Measurements from ENCODE around the gene CIAO2B. TPM values are rescaled to one million over a fixed set of nuclear protein-coding genes. Genes with fewer than 3 reads are reported as not detected.

The CIAO2B gene
- total RNA-seq, 4 donors from 2014 or later, result 189 to 338 (median 264) TPM

DNA sequence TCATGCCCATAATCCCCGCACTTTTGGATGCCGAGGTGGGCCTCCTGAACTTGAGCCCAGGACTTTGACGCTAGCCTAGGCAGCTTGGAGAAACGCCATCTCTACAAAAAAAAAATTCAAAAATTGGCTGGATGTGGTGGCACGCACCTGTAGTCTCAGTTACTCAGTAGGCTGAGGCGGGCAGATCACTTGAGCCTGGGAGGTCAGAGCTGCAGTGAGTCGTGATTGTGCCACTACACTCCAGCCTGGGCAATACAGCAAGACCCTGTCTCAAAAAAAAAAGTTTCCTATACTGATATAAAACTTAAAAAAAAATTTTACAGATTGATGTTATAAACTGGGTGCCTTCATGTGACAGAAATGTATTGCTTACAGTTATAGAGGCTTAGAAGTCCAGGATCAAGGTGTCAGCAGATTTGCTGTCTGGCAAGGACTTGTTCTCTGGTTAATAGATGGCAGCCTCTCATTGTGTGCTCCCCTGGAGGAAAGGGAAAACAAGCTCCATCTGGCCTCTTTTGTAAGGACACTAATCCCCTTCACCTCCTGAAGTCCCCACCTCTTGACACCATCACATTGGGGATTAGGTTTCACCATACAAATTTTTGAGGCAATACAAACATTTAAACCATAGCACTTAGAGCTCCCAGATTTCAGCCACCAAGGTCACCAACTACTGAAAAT lies 18.4 kb upstream of the CIAO2B start:
- intact Hi-C loops (cut with DNase I; ENCODE audit: low total_unique reads), result no loop called here
- no peak for ATAC-seq
- no peaks in the 10 kb centered on the region for H3K36me3 ChIP-seq
- TF ChIP-seq POLR2A (IDR thresholded peaks at IDR 0.05), result no peak
- TF ChIP-seq, protein P1, sequence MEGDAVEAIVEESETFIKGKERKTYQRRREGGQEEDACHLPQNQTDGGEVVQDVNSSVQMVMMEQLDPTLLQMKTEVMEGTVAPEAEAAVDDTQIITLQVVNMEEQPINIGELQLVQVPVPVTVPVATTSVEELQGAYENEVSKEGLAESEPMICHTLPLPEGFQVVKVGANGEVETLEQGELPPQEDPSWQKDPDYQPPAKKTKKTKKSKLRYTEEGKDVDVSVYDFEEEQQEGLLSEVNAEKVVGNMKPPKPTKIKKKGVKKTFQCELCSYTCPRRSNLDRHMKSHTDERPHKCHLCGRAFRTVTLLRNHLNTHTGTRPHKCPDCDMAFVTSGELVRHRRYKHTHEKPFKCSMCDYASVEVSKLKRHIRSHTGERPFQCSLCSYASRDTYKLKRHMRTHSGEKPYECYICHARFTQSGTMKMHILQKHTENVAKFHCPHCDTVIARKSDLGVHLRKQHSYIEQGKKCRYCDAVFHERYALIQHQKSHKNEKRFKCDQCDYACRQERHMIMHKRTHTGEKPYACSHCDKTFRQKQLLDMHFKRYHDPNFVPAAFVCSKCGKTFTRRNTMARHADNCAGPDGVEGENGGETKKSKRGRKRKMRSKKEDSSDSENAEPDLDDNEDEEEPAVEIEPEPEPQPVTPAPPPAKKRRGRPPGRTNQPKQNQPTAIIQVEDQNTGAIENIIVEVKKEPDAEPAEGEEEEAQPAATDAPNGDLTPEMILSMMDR (IDR thresholded peaks at IDR 0.05 in 4 of 5, conservative IDR thresholded peaks at IDR 0.05 in 1 of 5), result no peak
- H3K27me3 ChIP-seq, result no peaks in the 10 kb centered on the region
- peak overlapping the region; percentile 97 to 99 (median 97) for H3K27ac ChIP-seq
- in situ Hi-C loops (cut with MboI; ENCODE audit: low sequenced_read_pairs in 4 of 4), result no loop called here
- H3K9me3 ChIP-seq, result no peaks in the 10 kb centered on the region
- peak overlapping the region in 1 of 4 donors; percentile 12 for H3K4me3 ChIP-seq
- DNase-seq, result no peak
- peaks cover 48 to 49% of the 10 kb centered on the region in 2 donors for H3K4me1 ChIP-seq

DNA sequence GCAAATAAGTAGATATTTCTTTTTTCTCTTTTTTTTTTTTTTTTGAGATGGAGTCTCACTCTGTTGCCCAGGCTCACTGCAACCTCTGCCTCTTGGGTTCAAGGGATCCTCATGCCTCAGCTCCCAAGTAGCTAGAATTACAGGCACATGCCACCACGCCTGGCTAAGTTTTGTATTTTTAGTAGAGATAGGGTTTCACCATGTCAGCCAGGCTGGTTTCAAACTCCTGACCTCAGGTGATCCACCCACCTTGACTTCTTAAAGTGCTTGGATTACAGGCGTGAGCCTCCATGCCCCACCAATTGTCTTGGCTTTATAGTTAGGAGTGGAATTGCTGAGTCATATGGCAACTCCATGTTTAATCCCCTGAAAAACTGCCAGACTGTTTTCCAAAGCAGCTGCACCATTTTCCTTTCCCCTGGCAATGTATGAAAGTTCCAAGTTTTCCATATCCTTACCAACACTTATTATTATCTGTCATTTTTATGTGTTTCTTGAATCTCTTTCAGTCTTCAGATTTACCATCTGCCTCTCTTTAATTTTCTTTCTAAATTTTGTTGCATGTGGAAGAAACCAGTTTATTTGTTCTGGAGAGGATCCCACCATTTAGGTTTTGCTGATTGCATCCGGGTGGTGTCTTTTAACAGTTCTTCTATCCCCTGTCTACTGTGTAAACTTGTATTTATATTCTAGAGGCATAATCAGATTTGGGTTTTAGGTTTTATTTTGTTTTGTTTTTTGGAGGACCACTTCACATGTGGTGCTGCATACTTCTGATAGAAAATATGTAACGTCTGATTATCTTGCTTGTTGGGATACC lies 17.0 kb upstream of the CIAO2B start:
- TF ChIP-seq, protein P1 (IDR thresholded peaks at IDR 0.05 in 4 of 5, conservative IDR thresholded peaks at IDR 0.05 in 1 of 5), result no peak
- TF ChIP-seq POLR2A (IDR thresholded peaks at IDR 0.05), result peak; percentile 23 to 52
- DNase-seq (peak; percentile 65 to 87), ATAC-seq (peak; percentile 12 to 14)
- H3K4me3 ChIP-seq, result peak overlapping the region in 1 of 4 donors; percentile 90
- intact Hi-C loops (cut with DNase I; ENCODE audit: low total_unique reads), result loop anchor here (2.0 kb wide), 1 partner anchor 212 kb away; no protein-coding TSS in a partner anchor
- H3K27ac ChIP-seq, result peak overlapping the region; percentile 97 to 99 (median 97)
- H3K4me1 ChIP-seq, result peaks cover 41 to 57% of the 10 kb centered on the region in 2 donors
- H3K36me3 ChIP-seq, result no peaks in the 10 kb centered on the region
- in situ Hi-C loops (cut with MboI; ENCODE audit: low sequenced_read_pairs in 4 of 4), result no loop called here
- no peaks in the 10 kb centered on the region for H3K27me3 ChIP-seq
- no peaks in the 10 kb centered on the region for H3K9me3 ChIP-seq

DNA sequence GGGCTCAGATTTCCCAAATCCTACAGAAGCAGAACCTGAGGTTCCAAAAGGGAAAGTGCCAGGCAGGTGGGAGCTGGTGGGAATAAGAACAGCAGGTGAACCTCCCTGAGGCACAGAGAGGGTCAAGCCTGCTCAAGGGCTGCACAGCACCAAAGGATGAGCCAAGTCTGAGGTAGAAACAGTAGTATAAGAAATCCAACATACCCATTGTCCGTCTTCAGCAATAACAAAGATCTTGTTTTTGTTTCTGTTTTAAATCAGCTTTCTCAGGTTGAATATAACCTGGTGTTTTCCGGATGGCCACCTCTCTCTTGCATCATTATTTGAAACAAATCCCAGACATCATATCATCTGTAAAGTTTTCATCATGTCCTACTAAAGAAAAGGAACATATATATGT lies 16.2 kb upstream of the CIAO2B start:
- ATAC-seq, result no peak
- peaks cover 41 to 57% of the 10 kb centered on the region in 2 donors for H3K4me1 ChIP-seq
- in situ Hi-C loops (cut with MboI; ENCODE audit: low sequenced_read_pairs in 4 of 4), result no loop called here
- no peak for DNase-seq
- no peaks in the 10 kb centered on the region for H3K36me3 ChIP-seq
- peak overlapping the region; percentile 97 to 99 (median 97) for H3K27ac ChIP-seq
- TF ChIP-seq, protein P1 (IDR thresholded peaks at IDR 0.05 in 4 of 5, conservative IDR thresholded peaks at IDR 0.05 in 1 of 5), result no peak
- TF ChIP-seq POLR2A (IDR thresholded peaks at IDR 0.05), result no peak
- H3K9me3 ChIP-seq, result no peaks in the 10 kb centered on the region
- H3K4me3 ChIP-seq, result peak overlapping the region; percentile 74 to 90 (median 82)
- H3K27me3 ChIP-seq, result no peaks in the 10 kb centered on the region
- intact Hi-C loops (cut with DNase I; ENCODE audit: low total_unique reads), result loop anchor here (2.0 kb wide), 1 partner anchor 212 kb away; no protein-coding TSS in a partner anchor

DNA sequence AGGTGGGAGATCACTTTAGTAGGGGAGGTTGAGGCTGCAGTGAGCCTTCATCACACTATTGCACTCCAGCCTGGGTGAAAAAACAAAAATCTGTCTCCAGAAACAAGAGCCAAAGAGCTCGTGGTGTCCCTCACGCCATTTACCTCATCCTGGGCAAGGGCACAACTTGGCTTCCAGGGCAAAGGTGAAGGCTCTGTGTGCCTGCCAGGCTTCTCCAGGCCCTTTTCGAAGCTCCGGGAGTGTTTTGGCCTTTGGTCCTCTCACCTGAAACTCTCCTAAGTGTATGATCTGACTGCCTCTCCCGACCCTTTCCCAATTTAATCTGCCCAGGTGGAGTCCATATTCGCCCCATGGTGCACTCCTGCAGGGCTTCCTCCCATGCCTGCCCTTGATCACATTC lies 15.3 kb upstream of the CIAO2B start:
- H3K27me3 ChIP-seq, result no peaks in the 10 kb centered on the region

More for the DNA sequence above, 15.3 kb upstream of the CIAO2B start:
- peak overlapping the region; percentile 74 to 90 (median 82) for H3K4me3 ChIP-seq
- ATAC-seq (peak; percentile 24 to 44), DNase-seq (peak; percentile 52 to 77)
- intact Hi-C loops (cut with DNase I; ENCODE audit: low total_unique reads), result loop anchor here (1.0 kb wide), 1 partner anchor 49 kb away; no protein-coding TSS in a partner anchor
- TF ChIP-seq POLR2A (IDR thresholded peaks at IDR 0.05), result peak; percentile 49 to 65
- TF ChIP-seq, protein P1 (IDR thresholded peaks at IDR 0.05 in 4 of 5, conservative IDR thresholded peaks at IDR 0.05 in 1 of 5), result no peak
- H3K36me3 ChIP-seq, result no peaks in the 10 kb centered on the region
- no peaks in the 10 kb centered on the region for H3K9me3 ChIP-seq
- H3K27ac ChIP-seq, result peak overlapping the region; percentile 97 to 99 (median 97)
- in situ Hi-C loops (cut with MboI; ENCODE audit: low sequenced_read_pairs in 4 of 4), result no loop called here
- peaks cover 37 to 54% of the 10 kb centered on the region in 2 donors for H3K4me1 ChIP-seq

All from gastrocnemius medialis (tissue), 4 donors.